Choroid plexus epithelial cell (primary cell): ENCODE data around the gene CEP68.

Experiments
- DNase-seq: peaks from one replicate; pipeline ENCODE4 v3.0.0-alpha.2; 2010; ENCODE audit warnings: low read depth
- H3K4me3 ChIP-seq: 2 replicates; pipeline ENCODE4 v1.5.1; 2011; ENCODE audit warnings: low read depth, mild to moderate bottlenecking, control low read depth, low read length, moderate library complexity
- TF ChIP-seq, protein P1 (sequence below): conservative IDR thresholded peaks from 2 replicates; pipeline ENCODE4 v1.5.1; 2011; ENCODE audit warnings: low read depth, mild to moderate bottlenecking, control low read depth, inconsistent platforms, low read length, moderate library complexity

The CEP68 gene

DNA sequence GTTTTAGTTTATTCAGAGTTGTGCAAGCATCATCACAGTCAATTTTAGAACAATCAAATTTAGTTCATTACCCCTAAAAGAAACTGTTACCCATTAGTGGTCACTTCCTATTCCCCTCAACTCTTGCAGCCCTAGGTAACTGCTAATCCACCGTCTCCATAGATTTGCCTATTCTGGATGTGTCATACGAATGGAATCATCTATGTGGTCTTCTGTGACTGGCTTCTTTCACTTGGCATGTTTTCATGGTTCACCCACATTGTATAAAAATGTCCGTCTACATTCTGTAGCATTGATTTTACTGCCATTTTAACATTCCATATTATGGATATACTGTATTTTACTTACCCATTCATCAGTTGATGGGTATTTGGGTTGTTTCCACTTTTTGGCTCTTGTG is 5.3 kb upstream of the CEP68 start:
- H3K4me3 ChIP-seq = no peak overlapping the region
- no peak for DNase-seq
- TF ChIP-seq, protein P1, sequence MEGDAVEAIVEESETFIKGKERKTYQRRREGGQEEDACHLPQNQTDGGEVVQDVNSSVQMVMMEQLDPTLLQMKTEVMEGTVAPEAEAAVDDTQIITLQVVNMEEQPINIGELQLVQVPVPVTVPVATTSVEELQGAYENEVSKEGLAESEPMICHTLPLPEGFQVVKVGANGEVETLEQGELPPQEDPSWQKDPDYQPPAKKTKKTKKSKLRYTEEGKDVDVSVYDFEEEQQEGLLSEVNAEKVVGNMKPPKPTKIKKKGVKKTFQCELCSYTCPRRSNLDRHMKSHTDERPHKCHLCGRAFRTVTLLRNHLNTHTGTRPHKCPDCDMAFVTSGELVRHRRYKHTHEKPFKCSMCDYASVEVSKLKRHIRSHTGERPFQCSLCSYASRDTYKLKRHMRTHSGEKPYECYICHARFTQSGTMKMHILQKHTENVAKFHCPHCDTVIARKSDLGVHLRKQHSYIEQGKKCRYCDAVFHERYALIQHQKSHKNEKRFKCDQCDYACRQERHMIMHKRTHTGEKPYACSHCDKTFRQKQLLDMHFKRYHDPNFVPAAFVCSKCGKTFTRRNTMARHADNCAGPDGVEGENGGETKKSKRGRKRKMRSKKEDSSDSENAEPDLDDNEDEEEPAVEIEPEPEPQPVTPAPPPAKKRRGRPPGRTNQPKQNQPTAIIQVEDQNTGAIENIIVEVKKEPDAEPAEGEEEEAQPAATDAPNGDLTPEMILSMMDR = no peak

- H3K4me3 ChIP-seq = no peak overlapping the region
- TF ChIP-seq, protein P1 = no peak
- no peak for DNase-seq
Observed at GRCh38 chr2:65053199-65053598, 3.0 kb upstream of the CEP68 start.

GRCh38 chr2:65054749-65055421 is 1.3 kb upstream of the CEP68 start:
- no peak overlapping the region for H3K4me3 ChIP-seq
- DNase-seq = no peak
- TF ChIP-seq, protein P1 = no peak

GRCh38 chr2:65055422-65056214 is 598 bp upstream of the CEP68 start:
- TF ChIP-seq, protein P1 = no peak
- peak overlapping the region; percentile 76 for H3K4me3 ChIP-seq
- DNase-seq = no peak

- peak overlapping the region; percentile 76 for H3K4me3 ChIP-seq
- DNase-seq = no peak
- TF ChIP-seq, protein P1 = no peak
Observed at GRCh38 chr2:65057054-65057375, 799 bp downstream of the CEP68 start.

- TF ChIP-seq, protein P1 = no peak
- DNase-seq = peak; percentile 56
- peak overlapping the region; percentile 76 for H3K4me3 ChIP-seq
Observed at GRCh38 chr2:65057391-65058052, 1.3 kb downstream of the CEP68 start.
